Common myeloid progenitor, CD34-positive (primary cell): Measurements from ENCODE around the gene B3GALNT2.

Source experiments
- CTCF ChIA-PET: fragments of 350-600 bp; sonication (Branson Sonifier 250); formaldehyde crosslinking; loops from one replicate; lab custom pipeline; 2021; ENCODE audit warnings: antibody characterized with exemption; lab: Charles Lee
- POLR2A ChIA-PET: fragments of 350-600 bp; sonication (Branson Sonifier 250); formaldehyde crosslinking; loops from one replicate; lab custom pipeline; 2021; ENCODE audit warnings: antibody characterized with exemption; lab: Charles Lee
- DNase-seq, 3 donors: peaks; one replicate each; pipeline versions ENCODE4 v3.0.0 to v3.0.0-alpha.2; 2013
- H3K27ac ChIP-seq, 2 experiments: 1 replicate in 1 of 2; 2 replicates in 1 of 2; pipeline ENCODE4 v1.7.0; 2013; ENCODE audit warnings: inconsistent platforms in 2 of 2, low read length in 2 of 2, mild to moderate bottlenecking in 2 of 2, low read depth in 1 of 2, moderate library complexity in 1 of 2; ENCODE audit not compliant: severe bottlenecking in 2 of 2, insufficient read depth in 1 of 2, poor library complexity in 1 of 2
- H3K27me3 ChIP-seq, 5 experiments: replicated peaks in 2 of 5; 1 replicate in 3 of 5; 2 replicates in 2 of 5; pipeline versions ENCODE4 v1.6.1 to v1.7.0; 2013; ENCODE audit warnings: low read length in 4 of 5, mild to moderate bottlenecking in 2 of 5, moderate library complexity in 2 of 5, inconsistent platforms in 1 of 5; ENCODE audit not compliant: insufficient read depth in 5 of 5, control insufficient read depth in 4 of 5
- H3K36me3 ChIP-seq, 4 experiments: 1 replicate in 2 of 4; 2 replicates in 2 of 4; pipeline versions ENCODE4 v1.6.1 to v1.7.0; 2013; ENCODE audit warnings: low read length in 3 of 4, control low read depth in 1 of 4, mild to moderate bottlenecking in 1 of 4; ENCODE audit not compliant: control insufficient read depth in 4 of 4, insufficient read depth in 4 of 4
- H3K4me1 ChIP-seq, 4 experiments: 1 replicate in 3 of 4; 2 replicates in 1 of 4; pipeline versions ENCODE4 v1.6.1 to v1.7.1; 2013; ENCODE audit warnings: low read length in 3 of 4, mild to moderate bottlenecking in 3 of 4, control low read depth in 1 of 4, inconsistent platforms in 1 of 4, moderate library complexity in 1 of 4; ENCODE audit not compliant: control insufficient read depth in 4 of 4, insufficient read depth in 4 of 4; ENCODE audit errors: control extremely low read depth in 1 of 4
- H3K4me3 ChIP-seq, 7 experiments: 1 replicate in 4 of 7; 2 replicates in 3 of 7; pipeline versions ENCODE4 v1.5.1 to v1.7.0; 2013; ENCODE audit warnings: mild to moderate bottlenecking in 7 of 7, low read length in 6 of 7, moderate library complexity in 6 of 7, inconsistent platforms in 2 of 7, low read depth in 2 of 7, control low read depth in 1 of 7; ENCODE audit not compliant: insufficient read depth in 4 of 7, control insufficient read depth in 1 of 7; ENCODE audit errors: extremely low read depth in 1 of 7
- H3K9me3 ChIP-seq, 5 experiments: 1 replicate in 4 of 5; 2 replicates in 1 of 5; pipeline versions ENCODE4 v1.6.1 to v1.7.1; 2013; ENCODE audit warnings: low read length in 4 of 5, mild to moderate bottlenecking in 2 of 5, inconsistent platforms in 1 of 5, low read depth in 1 of 5, moderate library complexity in 1 of 5; ENCODE audit not compliant: control insufficient read depth in 4 of 5, insufficient read depth in 2 of 5; ENCODE audit errors: control extremely low read depth in 1 of 5
- WGBS: methylation state at CpG from one replicate; pipeline ENCODE4 v1.1.5; 2013; ENCODE audit not compliant: insufficient coverage; 5-methylcytosine and 5-hydroxymethylcytosine counted together

B3GALNT2 gene

DNA sequence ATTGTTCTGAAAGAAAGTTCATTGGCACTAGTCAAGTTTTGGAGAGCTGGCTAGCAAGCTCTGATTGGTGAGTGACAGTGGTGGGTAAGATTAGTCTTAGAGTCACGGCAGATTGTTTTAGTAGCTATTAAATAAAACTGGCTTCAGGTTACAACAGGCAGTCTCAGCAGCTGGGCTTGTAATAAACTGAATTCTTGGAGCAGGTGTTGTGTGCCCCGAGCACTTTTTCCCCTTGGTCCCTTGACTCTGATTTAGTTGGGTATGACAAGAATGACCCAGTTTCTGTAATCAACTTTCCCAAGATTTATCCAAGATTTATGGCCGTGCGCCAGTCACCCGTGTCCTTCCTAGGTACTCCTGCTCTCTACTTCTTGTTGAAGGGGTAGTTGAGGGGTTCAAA, 96.8 kb downstream of the B3GALNT2 start:
- Histone ChIP-seq H3K27me3 (no peaks in the 10 kb centered on the region), H3K27ac (no peak overlapping the region), H3K36me3 (peaks cover 0 to 4% (median under 1%) of the 10 kb centered on the region in 4 experiments), H3K4me3 (no peak overlapping the region), H3K4me1 (no peaks in the 10 kb centered on the region), H3K9me3 (no peaks in the 10 kb centered on the region)
- POLR2A ChIA-PET = no interaction called here
- no peak for DNase-seq
- CTCF ChIA-PET = interaction anchor here (2.4 kb wide), 1 partner anchor 15 kb away, joined by 5 read pairs; no protein-coding TSS in a partner anchor
- 100% methylated on average over 3 of the region's 5 CpGs for WGBS

DNA sequence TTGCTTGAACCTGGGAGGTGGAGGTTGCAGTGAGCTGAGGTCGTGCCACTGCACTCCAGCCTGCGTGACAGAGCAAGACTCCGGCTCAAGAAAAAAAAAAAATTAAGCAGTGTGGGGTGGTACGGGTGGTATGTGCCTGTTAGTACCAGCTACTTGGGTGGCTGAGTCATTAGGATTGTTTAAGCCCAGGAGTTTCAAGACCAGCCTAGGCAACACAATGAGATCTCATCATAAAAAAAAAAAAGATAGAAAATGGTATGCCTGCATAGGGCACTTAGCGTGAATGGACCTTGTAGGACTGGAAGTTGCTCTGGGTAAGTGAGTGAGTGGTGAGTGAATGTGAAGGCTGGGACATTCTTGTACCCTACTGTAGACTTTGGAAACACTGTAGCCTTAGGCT, 100.1 kb downstream of the B3GALNT2 start:
- POLR2A ChIA-PET = interaction anchor here (0.6 kb wide), 1 partner anchor 43 kb away, joined by 3 read pairs; no protein-coding TSS in a partner anchor
- no peaks in the 10 kb centered on the region for H3K4me1 ChIP-seq
- H3K9me3 ChIP-seq = no peaks in the 10 kb centered on the region
- WGBS = 100% methylated on average over 2 of the region's 5 CpGs
- CTCF ChIA-PET = interaction anchor here (1.5 to 1.6 kb wide), 2 partner anchors 11 to 13 kb away, joined by 4 read pairs; no protein-coding TSS in a partner anchor
- no peaks in the 10 kb centered on the region for H3K27me3 ChIP-seq
- no peak overlapping the region for H3K4me3 ChIP-seq
- H3K27ac ChIP-seq = no peak overlapping the region
- H3K36me3 ChIP-seq = peaks cover 0 to 4% (median under 1%) of the 10 kb centered on the region in 4 experiments
- no peak for DNase-seq

DNA sequence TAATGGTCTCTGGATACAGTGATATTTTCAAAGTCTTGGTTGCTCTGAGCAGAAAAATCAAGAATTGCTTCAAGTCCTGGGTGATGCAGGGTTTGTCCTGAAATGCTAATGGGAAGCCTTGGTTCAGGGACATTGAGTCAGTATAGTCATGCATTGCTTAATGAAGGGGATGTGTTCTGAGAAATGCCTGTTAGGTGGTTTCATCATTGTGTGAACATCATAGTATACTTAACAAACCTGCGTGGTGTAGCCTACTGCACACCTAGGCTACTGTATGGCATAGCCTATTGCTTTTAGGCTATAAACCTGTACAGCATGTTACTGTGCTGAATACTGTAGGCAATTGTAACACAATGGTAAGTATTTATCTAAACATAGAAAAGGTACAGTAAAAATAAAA, 100.7 kb downstream of the B3GALNT2 start:
- no peak overlapping the region for H3K27ac ChIP-seq
- H3K9me3 ChIP-seq = no peaks in the 10 kb centered on the region
- WGBS = no CpG with 5 or more reads among the region's 1 CpG
- ChIA-PET POLR2A (no interaction called here), CTCF (no interaction called here)
- no peaks in the 10 kb centered on the region for H3K4me1 ChIP-seq
- H3K27me3 ChIP-seq = no peaks in the 10 kb centered on the region
- H3K36me3 ChIP-seq = peaks cover 0 to 4% (median under 1%) of the 10 kb centered on the region in 4 experiments
- no peak for DNase-seq
- H3K4me3 ChIP-seq = no peak overlapping the region

DNA sequence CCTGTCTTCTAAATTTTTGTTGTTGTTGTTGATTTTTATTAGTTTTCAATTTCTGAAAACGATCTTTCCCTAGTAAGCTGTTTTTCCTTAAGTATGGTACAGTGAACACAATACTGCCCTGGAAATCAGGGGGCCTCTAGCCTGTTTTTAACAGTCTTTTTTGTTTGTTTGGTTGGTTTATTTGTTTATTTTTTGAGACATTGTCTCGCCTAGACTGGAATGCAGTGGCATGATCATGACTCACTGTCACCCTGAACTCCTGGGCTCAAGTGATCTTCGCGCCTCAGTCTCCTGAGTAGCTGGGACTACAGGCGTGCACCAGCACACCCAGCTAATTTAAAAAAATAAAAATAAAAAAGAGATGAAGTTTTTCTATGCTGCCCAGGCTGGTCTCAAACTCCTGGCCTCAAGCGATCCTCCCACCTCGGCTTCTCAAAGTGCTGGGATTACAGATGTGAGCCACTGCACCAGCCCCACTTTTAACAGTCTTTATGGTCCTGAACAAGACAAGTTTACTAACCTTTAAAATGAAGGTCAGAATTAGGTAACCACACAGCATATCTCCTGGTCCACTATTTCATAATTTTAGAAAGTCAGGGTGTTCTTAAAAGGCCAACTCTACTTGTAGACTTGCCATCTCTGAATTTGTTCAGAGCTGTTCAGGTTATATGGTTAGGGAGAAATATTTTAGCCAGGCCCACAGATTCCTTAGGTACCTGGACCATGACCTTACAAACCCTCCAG, 101.6 kb downstream of the B3GALNT2 start:
- ChIA-PET POLR2A (no interaction called here), CTCF (no interaction called here)
- H3K9me3 ChIP-seq = no peaks in the 10 kb centered on the region
- no peak overlapping the region for H3K27ac ChIP-seq
- no peak for DNase-seq
- H3K4me3 ChIP-seq = no peak overlapping the region
- H3K27me3 ChIP-seq = no peaks in the 10 kb centered on the region
- WGBS = 92% methylated on average over 2 of the region's 7 CpGs
- peaks cover 0 to 4% (median under 1%) of the 10 kb centered on the region in 4 experiments for H3K36me3 ChIP-seq
- H3K4me1 ChIP-seq = no peaks in the 10 kb centered on the region

DNA sequence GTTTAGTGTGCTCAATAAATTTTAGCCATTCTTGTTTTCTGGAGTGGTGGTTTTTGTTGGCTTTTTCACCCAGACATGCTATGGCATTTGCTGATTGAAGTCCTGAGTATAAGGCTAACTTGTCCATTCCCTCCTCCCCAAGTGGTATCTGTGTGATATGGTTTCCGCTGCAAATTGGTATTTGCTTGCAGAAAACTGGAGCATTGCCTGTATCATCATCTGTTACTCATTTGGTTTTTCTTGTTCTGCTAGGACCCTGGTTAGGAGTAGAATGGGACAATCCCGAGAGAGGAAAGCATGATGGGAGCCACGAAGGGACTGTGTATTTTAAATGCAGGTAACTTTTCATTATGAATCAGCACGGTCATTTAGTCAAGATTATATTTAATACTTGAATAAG, 103.0 kb downstream of the B3GALNT2 start:
- 100% methylated on average over 1 of the region's 4 CpGs for WGBS
- Histone ChIP-seq H3K4me3 (no peak overlapping the region), H3K27ac (no peak overlapping the region), H3K4me1 (no peaks in the 10 kb centered on the region), H3K9me3 (no peaks in the 10 kb centered on the region), H3K36me3 (peaks cover 0 to 4% (median under 1%) of the 10 kb centered on the region in 4 experiments), H3K27me3 (no peaks in the 10 kb centered on the region)
- DNase-seq = no peak
- ChIA-PET CTCF (no interaction called here), POLR2A (no interaction called here)
